Spinal cord (tissue), 10 donors: Measurements from ENCODE around the gene SPTA1. TPM values are rescaled to one million over a fixed set of nuclear protein-coding genes. Genes with fewer than 3 reads are reported as not detected.
"Not testable (repeated sequence)": the region's sequence is repeated elsewhere in the genome, so short reads cannot be mapped to it uniquely, and the experiment has no call there.

Experiments used
- DNase-seq, 6 donors: peaks; one replicate each; pipeline versions ENCODE4 v3.0.0 to v3.0.0-alpha.2; 2013 to 2015; ENCODE audit warnings: low spot score in 6 of 6, low read depth in 4 of 6
- H3K27ac ChIP-seq: one replicate; pipeline ENCODE4 v1.5.1; 2013; ENCODE audit warnings: low read depth, low read length, control low read depth
- H3K27me3 ChIP-seq: one replicate; pipeline ENCODE4 v1.6.1; 2013; ENCODE audit warnings: low read length; ENCODE audit not compliant: control insufficient read depth, insufficient read depth
- H3K36me3 ChIP-seq: one replicate; pipeline ENCODE4 v1.6.1; 2013; ENCODE audit warnings: low read length; ENCODE audit not compliant: control insufficient read depth, insufficient read depth
- H3K4me1 ChIP-seq: one replicate; pipeline ENCODE4 v1.6.1; 2013; ENCODE audit warnings: low read length; ENCODE audit not compliant: control insufficient read depth, insufficient read depth
- H3K4me3 ChIP-seq: one replicate; pipeline ENCODE4 v1.5.1; 2013; ENCODE audit warnings: low read depth, low read length, control low read depth
- H3K9me3 ChIP-seq: one replicate; pipeline ENCODE4 v1.6.1; 2013; ENCODE audit warnings: low read length; ENCODE audit not compliant: control insufficient read depth, insufficient read depth
- WGBS: methylation state at CpG from one replicate; pipeline ENCODE4 v1.1.5; 2013; ENCODE audit warnings: missing lambda C conversion rate; ENCODE audit not compliant: insufficient coverage; 5-methylcytosine and 5-hydroxymethylcytosine counted together
- polyA plus RNA-seq, 2 donors: library from polyadenylated mRNA; unstranded; fragments of 120-200 nt; gene quantifications; one replicate each; pipeline ENCODE4 v1.2.1, GENCODE V29; 2013; ENCODE audit not compliant: insufficient read length in 2 of 2
- total RNA-seq, 2 donors: library from RNA; depleted of rRNA in 1 of 2; stranded (reverse); fragments of 120-200 nt in 1 of 2; fragments of >200 nt in 1 of 2; gene quantifications; one replicate each; pipeline versions ENCODE4 v1.2.3 to v1.2.4, GENCODE V29; 2013 to 2014
- donor health status: healthy.

Gene SPTA1
- total and polyA plus RNA-seq, 4 donors, result 0.57 to 15.4 (median 2.8) TPM

DNA sequence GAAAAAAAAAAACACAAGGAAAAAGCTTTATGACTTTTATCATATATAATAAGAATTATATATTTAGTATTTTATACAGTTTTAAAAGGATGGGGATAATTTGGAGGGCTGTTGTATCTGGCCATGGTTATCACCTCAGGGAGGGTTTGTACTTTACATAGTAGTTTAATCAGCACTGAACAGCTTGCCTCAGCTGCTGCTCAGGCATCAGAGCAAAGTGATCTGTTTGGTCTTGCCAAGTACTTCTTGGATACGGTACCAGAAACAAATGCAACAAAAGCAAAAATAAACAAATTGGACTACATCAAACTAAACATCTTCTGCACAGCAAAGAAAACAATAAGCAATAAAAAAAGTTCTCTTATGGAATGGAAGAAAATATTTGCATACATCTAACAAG is 2.6 kb upstream of the SPTA1 start:
- no peaks in the 10 kb centered on the region for H3K4me1 ChIP-seq
- DNase-seq, result peak in 2 of 6 donors; percentile 9 to 17
- H3K36me3 ChIP-seq, result no peaks in the 10 kb centered on the region
- H3K9me3 ChIP-seq, result no peaks in the 10 kb centered on the region
- WGBS, result no CpG with 5 or more reads among the region's 1 CpG
- H3K4me3 ChIP-seq, result no peak overlapping the region
- H3K27ac ChIP-seq, result no peak overlapping the region
- H3K27me3 ChIP-seq, result no peaks in the 10 kb centered on the region

DNA sequence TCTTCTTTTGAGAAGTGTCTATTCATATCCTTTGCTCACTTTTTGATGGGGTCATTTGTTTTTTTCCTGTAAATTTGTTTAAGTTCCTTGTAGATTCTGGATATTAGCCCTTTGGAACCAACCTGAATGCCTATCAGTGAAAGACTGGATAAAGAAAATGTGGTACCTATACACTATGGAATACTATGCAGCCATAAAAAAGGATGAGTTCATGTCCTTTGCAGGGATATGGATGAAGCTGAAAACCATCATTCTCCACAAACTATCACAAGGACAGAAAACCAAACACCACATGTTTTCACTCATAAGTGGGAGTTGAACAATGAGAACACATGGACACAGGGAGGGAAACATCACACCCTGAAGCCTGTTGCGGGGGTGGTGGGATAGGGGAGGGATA is 1.8 kb upstream of the SPTA1 start:
- WGBS, result no CpG with 5 or more reads among the region's 1 CpG
- not testable (repeated sequence) for H3K27me3 ChIP-seq, DNase-seq, H3K9me3 ChIP-seq, H3K4me1 ChIP-seq, H3K4me3 ChIP-seq, H3K36me3 ChIP-seq, H3K27ac ChIP-seq

DNA sequence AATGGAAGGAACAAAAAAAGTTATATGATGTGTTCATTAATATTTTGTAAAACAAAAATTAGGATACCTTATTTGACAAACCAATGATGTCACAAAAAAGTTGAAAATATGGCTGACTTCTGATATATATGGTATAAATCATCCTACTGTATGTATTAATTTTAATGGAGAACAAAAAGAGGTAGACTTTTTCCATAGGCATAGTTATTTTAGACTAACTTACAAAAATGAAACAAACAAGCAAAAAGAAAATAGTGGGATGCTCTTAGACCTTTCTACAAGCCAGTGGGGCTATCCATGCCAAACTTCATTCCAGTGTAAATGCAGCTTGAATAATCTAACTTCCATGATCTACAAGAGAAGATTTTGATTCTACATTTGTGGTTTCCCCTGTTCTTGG is 522 bp upstream of the SPTA1 start:
- Histone ChIP-seq H3K4me1 (no peaks in the 10 kb centered on the region), H3K27me3 (no peaks in the 10 kb centered on the region), H3K9me3 (no peaks in the 10 kb centered on the region), H3K27ac (no peak overlapping the region), H3K36me3 (no peaks in the 10 kb centered on the region), H3K4me3 (no peak overlapping the region)
- no peak for DNase-seq

DNA sequence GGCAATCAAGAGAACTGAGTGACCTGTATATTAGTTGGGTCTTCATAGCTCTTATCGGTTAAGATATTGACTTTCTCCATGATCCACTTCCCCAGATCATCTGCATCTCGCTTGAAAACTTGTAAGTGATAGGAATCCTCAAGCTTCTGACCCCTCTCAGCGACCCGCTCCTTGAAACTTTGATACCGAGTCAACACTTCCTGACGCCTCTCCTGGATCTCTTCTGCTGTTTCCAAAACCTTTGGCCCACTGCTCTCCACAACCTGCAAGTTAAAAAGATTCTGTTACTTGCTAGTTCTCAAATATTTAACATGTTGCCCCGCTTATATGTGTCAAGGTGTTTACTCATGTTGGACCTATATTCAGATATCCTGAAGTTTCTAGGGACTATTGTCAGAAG is 1.4 kb downstream of the SPTA1 start:
- 71% methylated on average over 6 of the region's 7 CpGs for WGBS
- H3K27ac ChIP-seq, result no peak overlapping the region

DNA sequence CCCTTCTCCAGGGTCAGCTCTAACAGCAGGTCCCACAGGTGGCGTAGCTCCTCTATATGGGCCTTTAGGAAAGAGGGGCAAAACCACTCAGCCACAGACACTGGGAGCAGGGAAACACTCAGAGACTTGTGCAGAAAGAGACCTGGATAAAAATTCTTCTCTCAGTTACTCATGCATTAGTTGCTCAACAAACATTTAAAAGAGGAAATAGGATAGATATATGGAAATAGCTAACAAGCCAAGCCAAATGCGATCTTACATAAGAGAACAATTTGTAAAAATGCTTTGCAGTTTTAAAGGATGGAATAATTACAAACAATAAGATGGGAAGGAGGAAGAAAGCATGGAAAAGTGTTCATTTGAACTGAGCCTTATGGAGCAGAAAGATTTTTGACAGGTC is 4.9 kb downstream of the SPTA1 start:
- Histone ChIP-seq H3K27ac (no peak overlapping the region), H3K4me3 (no peak overlapping the region), H3K9me3 (no peaks in the 10 kb centered on the region), H3K4me1 (no peaks in the 10 kb centered on the region), H3K27me3 (no peaks in the 10 kb centered on the region), H3K36me3 (no peaks in the 10 kb centered on the region)
- DNase-seq, result no peak
- WGBS, result 100% methylated on average over 1 of the region's 2 CpGs

More for the DNA sequence above, 1.4 kb downstream of the SPTA1 start:
- Histone ChIP-seq H3K4me1 (no peaks in the 10 kb centered on the region), H3K4me3 (no peak overlapping the region), H3K27me3 (no peaks in the 10 kb centered on the region), H3K9me3 (no peaks in the 10 kb centered on the region), H3K36me3 (no peaks in the 10 kb centered on the region)
- DNase-seq, result no peak

DNA sequence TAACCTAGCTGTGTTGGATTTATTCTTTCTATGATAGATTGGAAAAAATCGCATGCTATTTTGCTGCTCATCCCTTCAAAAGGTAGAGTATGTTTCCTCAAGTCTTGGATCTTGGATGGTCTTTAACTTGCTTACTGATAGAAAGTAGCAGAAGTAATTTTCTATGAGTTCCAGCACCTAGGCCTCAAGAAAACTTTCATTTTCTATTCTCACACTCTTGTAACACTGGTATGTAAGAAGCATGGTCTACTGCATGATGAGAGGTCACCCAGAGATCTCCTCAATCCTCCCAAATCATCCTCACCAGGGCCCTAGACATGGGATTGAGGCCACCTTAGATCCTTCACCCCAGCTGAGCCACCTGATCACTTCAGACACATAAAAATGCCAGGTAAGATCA is 7.2 kb downstream of the SPTA1 start:
- Histone ChIP-seq H3K27me3 (no peaks in the 10 kb centered on the region), H3K36me3 (no peaks in the 10 kb centered on the region), H3K9me3 (no peaks in the 10 kb centered on the region), H3K4me3 (no peak overlapping the region), H3K27ac (no peak overlapping the region), H3K4me1 (no peaks in the 10 kb centered on the region)
- DNase-seq, result no peak
- no CpG with 5 or more reads among the region's 1 CpG for WGBS

DNA sequence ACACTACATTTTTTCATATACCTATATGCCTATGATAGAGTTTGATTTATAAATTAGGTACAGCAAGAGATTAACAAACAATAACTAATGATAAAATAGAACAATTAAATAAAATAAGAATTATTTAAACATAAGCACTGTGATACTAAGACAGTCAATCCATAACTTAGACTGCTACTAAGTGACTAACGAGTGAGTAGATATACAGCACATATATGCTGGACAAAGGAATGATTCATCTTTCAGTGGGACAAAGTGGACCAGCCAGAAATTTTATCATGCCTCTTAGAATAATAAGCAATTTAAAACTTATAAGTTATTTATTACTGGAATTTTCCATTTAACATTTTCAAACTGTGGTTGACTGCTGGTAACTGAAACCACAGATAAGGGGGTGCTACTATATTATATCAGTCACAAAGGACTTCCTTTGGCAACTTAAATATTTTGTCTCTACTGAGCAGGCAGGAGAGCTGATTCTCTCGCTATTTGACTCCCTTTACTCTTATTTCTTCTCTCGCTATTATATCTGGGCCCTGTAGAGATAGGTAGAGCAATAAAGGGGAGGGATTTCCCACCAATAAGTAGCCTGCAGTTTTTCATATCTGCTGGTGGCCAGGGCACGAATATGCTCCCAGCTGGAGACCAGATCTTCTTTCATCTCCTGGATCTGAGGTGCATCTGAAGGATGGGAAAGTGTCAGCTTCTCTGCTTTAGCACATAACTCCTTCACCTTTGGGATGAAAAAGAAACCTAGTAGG is 10.8 kb downstream of the SPTA1 start:
- Histone ChIP-seq H3K27me3 (no peaks in the 10 kb centered on the region), H3K27ac (no peak overlapping the region), H3K4me3 (no peak overlapping the region), H3K4me1 (no peaks in the 10 kb centered on the region), H3K9me3 (no peaks in the 10 kb centered on the region), H3K36me3 (no peaks in the 10 kb centered on the region)
- no peak for DNase-seq
- WGBS, result no CpG with 5 or more reads among the region's 4 CpGs

DNA sequence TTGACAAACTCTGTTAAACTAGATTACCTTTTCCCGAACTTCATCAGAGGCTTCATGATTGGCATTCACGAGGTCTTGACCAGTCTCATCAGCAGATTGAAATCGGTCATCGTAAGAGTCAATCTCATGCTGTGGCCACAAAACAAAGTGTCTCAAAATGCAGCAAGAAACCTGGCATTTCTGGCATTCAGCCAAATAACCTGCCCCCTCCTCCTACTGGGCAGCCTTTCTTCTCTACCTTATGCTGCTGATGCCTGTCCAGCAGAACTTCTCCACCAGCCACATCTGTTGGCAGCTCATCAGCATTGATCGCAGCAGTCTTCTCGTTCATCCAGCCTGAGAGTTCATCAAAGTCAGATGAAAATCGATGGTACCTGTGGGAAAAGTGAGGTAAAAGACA is 12.2 kb downstream of the SPTA1 start:
- H3K4me1 ChIP-seq, result no peaks in the 10 kb centered on the region
- WGBS, result 92% methylated on average over 7 of the region's 7 CpGs

DNA sequence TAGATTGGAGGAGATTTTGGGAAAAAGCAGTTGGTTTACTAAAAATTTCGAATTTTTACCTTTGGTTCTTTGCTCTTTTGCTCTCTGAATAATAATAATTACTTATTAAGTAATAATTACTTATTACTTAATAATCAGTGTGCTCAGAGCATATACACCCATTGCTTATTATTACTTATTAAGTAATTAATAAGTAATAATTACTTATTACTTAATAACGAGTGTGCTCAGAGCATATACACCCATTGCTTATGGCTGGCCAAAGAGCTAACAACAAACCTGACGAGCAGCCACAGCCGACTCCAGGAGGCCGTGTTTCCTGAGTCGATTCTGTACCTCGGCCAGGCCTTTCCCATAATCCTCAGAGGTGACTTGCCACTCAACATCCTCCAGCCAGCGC is 20.5 kb downstream of the SPTA1 start:
- WGBS, result 87% methylated on average over 7 of the region's 8 CpGs
- H3K9me3 ChIP-seq, result no peaks in the 10 kb centered on the region
- H3K4me1 ChIP-seq, result no peaks in the 10 kb centered on the region
- no peak overlapping the region for H3K4me3 ChIP-seq
- DNase-seq, result no peak
- no peak overlapping the region for H3K27ac ChIP-seq
- H3K36me3 ChIP-seq, result no peaks in the 10 kb centered on the region
- no peaks in the 10 kb centered on the region for H3K27me3 ChIP-seq

More for the DNA sequence above, 12.2 kb downstream of the SPTA1 start:
- Histone ChIP-seq H3K27me3 (no peaks in the 10 kb centered on the region), H3K9me3 (no peaks in the 10 kb centered on the region), H3K27ac (no peak overlapping the region), H3K36me3 (no peaks in the 10 kb centered on the region), H3K4me3 (no peak overlapping the region)
- DNase-seq, result no peak

DNA sequence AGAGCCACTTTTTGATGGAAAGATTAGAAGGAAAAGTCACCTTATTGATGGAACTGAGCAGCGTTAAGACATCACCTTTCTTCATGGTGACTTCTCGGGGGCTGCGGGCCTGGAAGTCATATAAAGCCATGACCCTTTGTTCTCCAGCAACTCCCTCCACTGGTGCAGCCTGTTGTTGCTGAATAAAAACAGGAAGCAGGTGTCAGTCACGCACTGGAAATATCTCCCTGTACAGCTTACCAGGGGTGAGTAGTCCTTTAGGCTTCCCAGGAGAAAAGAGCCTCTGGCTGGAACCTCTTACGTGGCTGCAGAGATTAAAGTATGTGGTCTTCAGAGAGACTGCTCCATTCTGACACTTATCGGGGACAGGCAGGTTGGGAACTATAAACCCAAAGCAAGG is 31.9 kb downstream of the SPTA1 start:
- DNase-seq, result no peak
- Histone ChIP-seq H3K27ac (no peak overlapping the region), H3K9me3 (no peaks in the 10 kb centered on the region), H3K4me1 (no peaks in the 10 kb centered on the region), H3K4me3 (no peak overlapping the region), H3K36me3 (no peaks in the 10 kb centered on the region), H3K27me3 (no peaks in the 10 kb centered on the region)
- 33% methylated on average over 1 of the region's 6 CpGs for WGBS
